ENCODE measurements around the gene PRDM15. TPM values are rescaled to one million over a fixed set of nuclear protein-coding genes. Genes with fewer than 3 reads are reported as not detected.

Gene PRDM15
- polyA plus RNA-seq, 1 experiment, result 5.1 TPM

DNA sequence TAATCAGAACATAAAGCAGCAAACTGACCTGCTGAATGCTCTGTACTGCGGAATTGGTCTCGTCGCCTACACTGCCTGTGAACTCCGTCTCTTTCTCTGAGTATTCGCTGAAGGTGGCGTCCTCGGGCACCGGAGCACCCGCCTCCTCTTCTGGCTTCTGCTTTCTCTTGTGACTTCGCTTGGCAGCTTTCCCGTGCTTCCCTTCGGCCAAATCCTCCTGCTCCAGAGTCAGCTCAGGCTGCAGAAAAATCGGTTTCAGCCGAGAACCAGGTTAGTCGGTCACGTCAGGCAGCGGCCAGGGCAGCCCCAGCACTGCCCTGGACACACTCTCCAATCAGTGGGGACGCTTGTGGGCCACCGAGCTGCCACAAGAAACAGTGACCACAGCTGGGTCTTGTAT is 76.5 kb downstream of the PRDM15 start:
- Histone ChIP-seq H3K9me3 (ENCODE audit: control insufficient read depth, insufficient read depth, low read length) (no peaks in the 10 kb centered on the region; the same call in 1 of the 2 replicates), H3K27me3 (ENCODE audit: control insufficient read depth, insufficient read depth, low read length) (no peaks in the 10 kb centered on the region), H3K4me3 (ENCODE audit: low read depth, low read length) (no peak overlapping the region), H3K27ac (ENCODE audit: low read depth, low read length) (no peak overlapping the region)
- DNase-seq (ENCODE audit: low read depth, low spot score), result no peak
- CTCF ChIA-PET, result interaction anchor here (3.0 to 3.3 kb wide), 2 partner anchors 14 to 190 kb away, joined by 13 to 15 read pairs; no protein-coding TSS in a partner anchor
- POLR2A ChIA-PET, result no interaction called here
- TF ChIP-seq, protein P1, sequence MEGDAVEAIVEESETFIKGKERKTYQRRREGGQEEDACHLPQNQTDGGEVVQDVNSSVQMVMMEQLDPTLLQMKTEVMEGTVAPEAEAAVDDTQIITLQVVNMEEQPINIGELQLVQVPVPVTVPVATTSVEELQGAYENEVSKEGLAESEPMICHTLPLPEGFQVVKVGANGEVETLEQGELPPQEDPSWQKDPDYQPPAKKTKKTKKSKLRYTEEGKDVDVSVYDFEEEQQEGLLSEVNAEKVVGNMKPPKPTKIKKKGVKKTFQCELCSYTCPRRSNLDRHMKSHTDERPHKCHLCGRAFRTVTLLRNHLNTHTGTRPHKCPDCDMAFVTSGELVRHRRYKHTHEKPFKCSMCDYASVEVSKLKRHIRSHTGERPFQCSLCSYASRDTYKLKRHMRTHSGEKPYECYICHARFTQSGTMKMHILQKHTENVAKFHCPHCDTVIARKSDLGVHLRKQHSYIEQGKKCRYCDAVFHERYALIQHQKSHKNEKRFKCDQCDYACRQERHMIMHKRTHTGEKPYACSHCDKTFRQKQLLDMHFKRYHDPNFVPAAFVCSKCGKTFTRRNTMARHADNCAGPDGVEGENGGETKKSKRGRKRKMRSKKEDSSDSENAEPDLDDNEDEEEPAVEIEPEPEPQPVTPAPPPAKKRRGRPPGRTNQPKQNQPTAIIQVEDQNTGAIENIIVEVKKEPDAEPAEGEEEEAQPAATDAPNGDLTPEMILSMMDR (IDR thresholded peaks at IDR 0.05; ENCODE audit: low read depth, low read length), result no peak

DNA sequence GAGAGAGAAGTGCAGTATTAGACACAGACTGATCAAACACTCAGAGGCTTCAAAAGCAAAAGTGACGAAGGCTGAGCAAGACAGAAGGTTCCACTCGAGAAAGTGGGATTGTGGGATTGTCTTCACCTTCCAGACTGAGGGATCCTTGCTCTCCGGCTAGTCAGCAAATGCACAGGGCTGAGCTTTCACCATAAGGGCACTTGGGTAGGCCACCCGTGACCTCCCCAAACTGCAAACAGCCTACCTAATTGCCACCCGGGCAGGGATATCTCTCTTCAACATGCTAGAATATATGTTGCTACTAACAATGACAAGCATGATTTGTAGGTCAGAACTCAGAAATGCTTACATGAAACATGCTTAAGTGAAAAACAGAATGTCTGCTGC is 77.0 kb downstream of the PRDM15 start:
- no peak for DNase-seq (ENCODE audit: low read depth, low spot score)
- Histone ChIP-seq H3K27ac (ENCODE audit: low read depth, low read length) (no peak overlapping the region), H3K27me3 (ENCODE audit: control insufficient read depth, insufficient read depth, low read length) (no peaks in the 10 kb centered on the region), H3K9me3 (ENCODE audit: control insufficient read depth, insufficient read depth, low read length) (no peaks in the 10 kb centered on the region; the same call in 1 of the 2 replicates), H3K4me3 (ENCODE audit: low read depth, low read length) (no peak overlapping the region)
- TF ChIP-seq, protein P1 (IDR thresholded peaks at IDR 0.05; ENCODE audit: low read depth, low read length), result no peak
- ChIA-PET POLR2A (no interaction called here), CTCF (interaction anchor here (3.0 to 3.3 kb wide), 2 partner anchors 15 to 189 kb away, joined by 13 to 15 read pairs; no protein-coding TSS in a partner anchor)

DNA sequence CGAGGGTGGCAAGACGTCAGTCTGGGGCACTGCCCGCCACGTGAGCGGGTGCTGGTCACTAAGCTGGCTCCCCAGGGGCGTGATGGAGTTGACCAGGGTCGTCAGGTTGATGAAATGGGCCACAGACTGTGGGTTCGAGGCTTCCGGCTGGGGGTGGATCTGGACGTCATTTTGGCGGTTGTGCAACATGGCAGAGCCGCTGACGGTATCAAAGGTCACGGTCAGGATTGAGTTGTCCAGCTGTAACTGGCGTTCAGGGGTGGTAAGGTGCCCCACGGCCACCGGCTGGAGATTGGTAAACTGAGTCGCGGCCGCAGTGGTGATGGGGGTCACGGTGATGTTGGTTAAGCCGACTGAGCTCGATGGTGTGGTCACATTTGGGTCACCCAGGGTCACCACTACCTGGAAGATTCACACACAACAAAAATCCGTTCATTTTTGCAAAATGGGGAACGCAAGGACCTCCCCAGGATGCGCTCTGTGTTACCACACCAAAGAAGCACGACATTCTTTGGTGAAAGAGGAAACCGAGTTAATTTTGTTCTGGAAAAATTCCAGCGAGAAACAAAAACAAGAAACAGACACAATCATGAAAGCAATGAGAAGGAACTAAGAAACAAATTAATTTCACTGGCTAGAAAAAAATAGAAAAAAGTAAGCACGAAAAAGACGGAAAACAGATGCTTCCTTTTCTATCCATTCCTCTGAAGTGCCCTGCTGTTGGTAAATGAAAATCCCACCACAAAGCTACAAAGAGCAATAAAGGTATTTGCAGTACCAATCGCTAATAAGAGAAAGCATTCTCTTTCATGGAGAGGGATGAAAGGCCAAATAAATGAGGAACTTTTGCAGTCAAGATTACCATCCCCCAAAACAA is 77.6 kb downstream of the PRDM15 start:
- ChIA-PET CTCF (interaction anchor here (3.0 to 3.3 kb wide), 2 partner anchors 15 to 189 kb away, joined by 13 to 15 read pairs; no protein-coding TSS in a partner anchor), POLR2A (no interaction called here)
- Histone ChIP-seq H3K4me3 (ENCODE audit: low read depth, low read length) (no peak overlapping the region), H3K9me3 (ENCODE audit: control insufficient read depth, insufficient read depth, low read length) (no peaks in the 10 kb centered on the region; the same call in 1 of the 2 replicates), H3K27ac (ENCODE audit: low read depth, low read length) (no peak overlapping the region), H3K27me3 (ENCODE audit: control insufficient read depth, insufficient read depth, low read length) (no peaks in the 10 kb centered on the region)
- DNase-seq (ENCODE audit: low read depth, low spot score), result no peak
- TF ChIP-seq, protein P1 (IDR thresholded peaks at IDR 0.05; ENCODE audit: low read depth, low read length), result no peak

DNA sequence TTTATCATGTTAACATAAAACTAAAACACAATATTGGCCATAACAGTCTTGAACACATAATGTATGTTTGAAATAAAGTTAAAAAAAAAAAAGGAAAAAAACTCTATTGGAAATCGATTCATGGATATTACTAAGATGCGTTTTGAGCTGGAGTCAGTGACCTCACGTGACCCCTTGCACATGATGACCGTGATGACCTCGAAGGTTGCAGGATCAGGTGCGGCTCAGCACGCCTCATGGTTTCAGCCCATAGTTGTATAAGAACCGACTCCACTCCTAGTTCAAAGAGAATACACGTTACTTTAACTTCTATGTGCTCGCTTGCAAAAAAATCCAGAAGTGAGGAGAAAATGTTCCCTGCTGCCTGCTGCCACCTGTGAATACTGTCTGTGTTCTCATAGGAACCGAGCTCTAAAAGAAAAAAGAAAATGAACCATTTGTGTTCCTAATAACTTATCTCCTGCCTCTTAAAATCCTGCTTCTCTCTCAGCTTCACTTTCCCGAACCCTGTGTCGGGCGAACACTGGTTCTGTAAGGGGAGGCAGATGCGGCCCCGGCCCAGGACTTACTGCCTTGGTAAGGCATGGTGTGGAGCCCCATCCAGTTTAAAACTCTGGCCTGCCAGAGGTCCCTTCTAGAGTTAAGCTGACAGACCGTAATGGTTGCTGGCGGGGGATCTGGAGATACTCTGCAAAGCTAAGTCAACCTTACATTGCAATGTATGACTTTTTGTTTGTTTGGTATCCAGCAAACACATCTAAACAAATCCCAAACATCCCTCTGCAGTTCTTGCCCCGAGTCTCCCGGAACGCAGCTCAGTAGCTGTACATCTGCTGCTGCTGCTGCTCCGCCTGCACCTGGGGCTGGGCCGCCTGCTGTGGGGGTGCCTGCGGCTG is 78.5 kb downstream of the PRDM15 start:
- H3K9me3 ChIP-seq (ENCODE audit: control insufficient read depth, insufficient read depth, low read length), result no peaks in the 10 kb centered on the region; the same call in 1 of the 2 replicates
- ChIA-PET POLR2A (no interaction called here), CTCF (interaction anchor here (3.0 to 3.3 kb wide), 2 partner anchors 16 to 188 kb away, joined by 13 to 15 read pairs; no protein-coding TSS in a partner anchor)
- H3K27me3 ChIP-seq (ENCODE audit: control insufficient read depth, insufficient read depth, low read length), result no peaks in the 10 kb centered on the region
- H3K4me3 ChIP-seq (ENCODE audit: low read depth, low read length), result no peak overlapping the region
- no peak for DNase-seq (ENCODE audit: low read depth, low spot score)
- H3K27ac ChIP-seq (ENCODE audit: low read depth, low read length), result no peak overlapping the region
- TF ChIP-seq, protein P1 (IDR thresholded peaks at IDR 0.05; ENCODE audit: low read depth, low read length), result no peak
